HepG2 (cell line): ENCODE data around the gene KANSL1L.

Experiments used
- CHD4 ChIP-seq: fragments of 200-600 bp; sonication (generic); IDR thresholded peaks from 2 replicates; pipeline ENCODE4 v1.7.0; 2017; ENCODE audit warnings: mild to moderate bottlenecking, low read length, borderline replicate concordance
- HNRNPH1 ChIP-seq: fragments of 200-400 bp; formaldehyde crosslinking; optimal IDR thresholded peaks from 2 replicates; pipeline ENCODE3; 2017; ENCODE audit warnings: mild to moderate bottlenecking, low read depth, low read length
- RELA ChIP-seq: sonication (generic); formaldehyde crosslinking; IDR thresholded peaks from 2 replicates; pipeline ENCODE4 v1.4.0; 2020; ENCODE audit warnings: missing genetic modification reagents
- TF ChIP-seq, protein P1 (sequence below): sonication (generic); formaldehyde crosslinking; IDR thresholded peaks from 2 replicates; pipeline ENCODE4 v1.5.0; 2020; ENCODE audit warnings: missing genetic modification reagents
- TF ChIP-seq, protein P2 (sequence below): sonication (generic); formaldehyde crosslinking; IDR thresholded peaks from 2 replicates; pipeline ENCODE4 v1.4.0; 2020; ENCODE audit warnings: missing genetic modification reagents

DNA sequence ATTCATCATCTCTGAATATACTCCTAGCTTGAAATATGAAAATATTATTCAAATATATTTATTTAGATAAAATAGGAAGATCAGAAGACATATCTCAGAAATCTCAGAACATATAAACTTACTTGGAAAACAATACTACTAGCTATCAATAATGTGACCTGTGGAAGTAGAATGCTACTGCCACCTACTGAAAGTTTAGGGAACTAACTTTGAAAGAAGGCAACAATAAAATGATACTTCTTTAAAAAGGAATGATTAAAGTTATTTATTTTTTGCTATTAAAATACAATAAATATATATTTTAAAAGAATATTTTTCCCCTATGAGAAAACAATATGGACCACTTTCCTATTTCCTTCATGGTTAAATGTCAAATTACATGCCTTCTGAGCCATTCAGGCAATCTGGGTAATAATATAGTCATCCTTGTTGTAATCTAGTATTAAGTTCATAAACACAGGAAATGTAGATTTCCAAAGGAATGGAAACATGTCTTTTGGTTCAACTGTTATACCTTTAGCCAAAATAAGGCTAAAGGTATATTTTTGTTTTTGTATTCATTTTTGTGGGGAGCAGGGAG, 28.1 kb upstream of the KANSL1L start:
- TF ChIP-seq HNRNPH1 (no peak), CHD4 (no peak), RELA (CRISPR knock-in tag) (no peak)
- TF ChIP-seq, protein P1, sequence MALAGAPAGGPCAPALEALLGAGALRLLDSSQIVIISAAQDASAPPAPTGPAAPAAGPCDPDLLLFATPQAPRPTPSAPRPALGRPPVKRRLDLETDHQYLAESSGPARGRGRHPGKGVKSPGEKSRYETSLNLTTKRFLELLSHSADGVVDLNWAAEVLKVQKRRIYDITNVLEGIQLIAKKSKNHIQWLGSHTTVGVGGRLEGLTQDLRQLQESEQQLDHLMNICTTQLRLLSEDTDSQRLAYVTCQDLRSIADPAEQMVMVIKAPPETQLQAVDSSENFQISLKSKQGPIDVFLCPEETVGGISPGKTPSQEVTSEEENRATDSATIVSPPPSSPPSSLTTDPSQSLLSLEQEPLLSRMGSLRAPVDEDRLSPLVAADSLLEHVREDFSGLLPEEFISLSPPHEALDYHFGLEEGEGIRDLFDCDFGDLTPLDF (CRISPR knock-in tag): no peak
- TF ChIP-seq, protein P2, sequence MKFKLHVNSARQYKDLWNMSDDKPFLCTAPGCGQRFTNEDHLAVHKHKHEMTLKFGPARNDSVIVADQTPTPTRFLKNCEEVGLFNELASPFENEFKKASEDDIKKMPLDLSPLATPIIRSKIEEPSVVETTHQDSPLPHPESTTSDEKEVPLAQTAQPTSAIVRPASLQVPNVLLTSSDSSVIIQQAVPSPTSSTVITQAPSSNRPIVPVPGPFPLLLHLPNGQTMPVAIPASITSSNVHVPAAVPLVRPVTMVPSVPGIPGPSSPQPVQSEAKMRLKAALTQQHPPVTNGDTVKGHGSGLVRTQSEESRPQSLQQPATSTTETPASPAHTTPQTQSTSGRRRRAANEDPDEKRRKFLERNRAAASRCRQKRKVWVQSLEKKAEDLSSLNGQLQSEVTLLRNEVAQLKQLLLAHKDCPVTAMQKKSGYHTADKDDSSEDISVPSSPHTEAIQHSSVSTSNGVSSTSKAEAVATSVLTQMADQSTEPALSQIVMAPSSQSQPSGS (CRISPR knock-in tag): no peak
